Neural cell (in vitro differentiated cells): ENCODE results near the gene MICALL1. TPM values are rescaled to one million over a fixed set of nuclear protein-coding genes. Genes with fewer than 3 reads are reported as not detected.
"Not testable (repeated sequence)": the region's sequence is repeated elsewhere in the genome, so short reads cannot be mapped to it uniquely, and the experiment has no call there.

Source experiments
- H2AFZ ChIP-seq: fragments of 200-600, 300-800 bp; sonication (generic), shearing (Covaris generic); 2 replicates; pipeline ENCODE4 v1.6.0; 2014; ENCODE audit warnings: low read depth, mild to moderate bottlenecking, antibody characterized with exemption, low read length, moderate library complexity
- H3F3A ChIP-seq: fragments of 200-600 bp; shearing (Covaris generic); 2 replicates; pipeline ENCODE4 v1.6.1; 2016; ENCODE audit warnings: mild to moderate bottlenecking, moderate library complexity, mixed read lengths, antibody characterized with exemption, low read length; ENCODE audit not compliant: insufficient read depth, poor library complexity, severe bottlenecking
- H3K27ac ChIP-seq: fragments of 200-600, 300-800 bp; sonication (generic), shearing (Covaris generic); 2 replicates; pipeline ENCODE4 v1.5.1; 2014; ENCODE audit warnings: mild to moderate bottlenecking, low read length, moderate library complexity
- H3K27me3 ChIP-seq: fragments of 300-800, 200-600 bp; sonication (generic), shearing (Covaris generic); 2 replicates; pipeline ENCODE4 v1.6.0; 2014; ENCODE audit warnings: mild to moderate bottlenecking, low read depth, low read length, moderate library complexity; ENCODE audit not compliant: insufficient read depth
- H3K36me3 ChIP-seq: fragments of 300-800, 200-600 bp; sonication (generic), shearing (Covaris generic); 2 replicates; pipeline ENCODE4 v1.5.1; 2014; ENCODE audit warnings: mild to moderate bottlenecking, antibody characterized with exemption, low read length, moderate library complexity; ENCODE audit not compliant: insufficient read depth
- H3K4me2 ChIP-seq: fragments of 300-800, 200-600 bp; sonication (generic), shearing (Covaris generic); 2 replicates; pipeline ENCODE4 v1.6.0; 2014; ENCODE audit warnings: mild to moderate bottlenecking, low read length
- H3K4me3 ChIP-seq: fragments of 300-800, 200-600 bp; sonication (generic), shearing (Covaris generic); 2 replicates; pipeline ENCODE4 v1.5.1; 2014; ENCODE audit warnings: mild to moderate bottlenecking, low read length, moderate library complexity
- H3K79me2 ChIP-seq: fragments of 200-600 bp; shearing (Covaris generic); replicated peaks from 2 replicates; pipeline ENCODE4 v1.6.0; 2014; ENCODE audit warnings: mild to moderate bottlenecking, low read length, moderate library complexity; ENCODE audit not compliant: insufficient read depth
- H3K9ac ChIP-seq: fragments of 300-800, 200-600 bp; sonication (generic), shearing (Covaris generic); 2 replicates; pipeline ENCODE4 v1.6.1; 2016; ENCODE audit warnings: mild to moderate bottlenecking, low read length, mixed read lengths
- H3K9me2 ChIP-seq: fragments of 200-600 bp; shearing (Covaris generic); 2 replicates; pipeline ENCODE4 v1.6.1; 2016; ENCODE audit warnings: mild to moderate bottlenecking, low read length, mixed read lengths; ENCODE audit not compliant: insufficient read depth
- H3K9me3 ChIP-seq: fragments of 200-600, 300-800 bp; sonication (generic), shearing (Covaris generic); 2 replicates; pipeline ENCODE4 v1.6.1; 2016; ENCODE audit warnings: mild to moderate bottlenecking, mixed run types, low read length, moderate library complexity, mixed read lengths
- H4K20me1 ChIP-seq: fragments of 200-600 bp; shearing (Covaris generic); 2 replicates; pipeline ENCODE4 v1.6.1; 2016; ENCODE audit warnings: mild to moderate bottlenecking, mixed run types; ENCODE audit not compliant: insufficient read depth
- EP300 ChIP-seq: fragments of 450-650 bp; conservative IDR thresholded peaks from 2 replicates; pipeline ENCODE4 v1.6.1; 2014; ENCODE audit warnings: antibody characterized with exemption, mild to moderate bottlenecking, moderate library complexity; ENCODE audit not compliant: poor library complexity, severe bottlenecking
- EZH2 ChIP-seq: fragments of 200-600, 300-800 bp; shearing (Covaris generic), sonication (generic); IDR thresholded peaks from 2 replicates; pipeline ENCODE4 v1.6.1; 2014; ENCODE audit warnings: antibody characterized with exemption, low read length, borderline replicate concordance, mild to moderate bottlenecking; ENCODE audit not compliant: insufficient read depth, poor library complexity, severe bottlenecking
- MXI1 ChIP-seq: fragments of 450-650 bp; conservative IDR thresholded peaks from 2 replicates; pipeline ENCODE4 v1.6.1; 2014; ENCODE audit warnings: antibody characterized with exemption, mild to moderate bottlenecking; ENCODE audit not compliant: poor library complexity, severe bottlenecking
- POLR2AphosphoS5 ChIP-seq: IDR thresholded peaks from 2 replicates; pipeline ENCODE4 v1.6.1; 2012
- RAD21 ChIP-seq: fragments of 450-650 bp; conservative IDR thresholded peaks from 2 replicates; pipeline ENCODE4 v1.6.1; 2014; ENCODE audit warnings: antibody characterized with exemption, mild to moderate bottlenecking, moderate library complexity
- SMC3 ChIP-seq: fragments of 450-650 bp; conservative IDR thresholded peaks from 2 replicates; pipeline ENCODE4 v1.6.1; 2014; ENCODE audit warnings: antibody characterized with exemption, mild to moderate bottlenecking, moderate library complexity; ENCODE audit not compliant: poor library complexity
- TAF1 ChIP-seq: IDR thresholded peaks from 2 replicates; pipeline ENCODE4 v1.6.1; 2012; ENCODE audit warnings: low read depth
- polyA plus RNA-seq: library from polyadenylated mRNA; depleted of rRNA; stranded (reverse); fragments of >200 nt; gene quantifications from 2 replicates; pipeline ENCODE4 v1.2.3, GENCODE V29; 2014
- TF ChIP-seq, protein P1 (sequence below): fragments of 450-650 bp; IDR thresholded peaks from 2 replicates; pipeline ENCODE4 v1.5.1; 2014; ENCODE audit warnings: antibody characterized with exemption, mild to moderate bottlenecking, moderate library complexity; ENCODE audit not compliant: poor library complexity, severe bottlenecking
- TF ChIP-seq, protein P2 (sequence below): IDR thresholded peaks from 2 replicates; pipeline ENCODE4 v1.6.1; 2012; ENCODE audit warnings: borderline replicate concordance

Gene MICALL1
- polyA plus RNA-seq, 1 donor from 2014 or later = 11.4 TPM

DNA sequence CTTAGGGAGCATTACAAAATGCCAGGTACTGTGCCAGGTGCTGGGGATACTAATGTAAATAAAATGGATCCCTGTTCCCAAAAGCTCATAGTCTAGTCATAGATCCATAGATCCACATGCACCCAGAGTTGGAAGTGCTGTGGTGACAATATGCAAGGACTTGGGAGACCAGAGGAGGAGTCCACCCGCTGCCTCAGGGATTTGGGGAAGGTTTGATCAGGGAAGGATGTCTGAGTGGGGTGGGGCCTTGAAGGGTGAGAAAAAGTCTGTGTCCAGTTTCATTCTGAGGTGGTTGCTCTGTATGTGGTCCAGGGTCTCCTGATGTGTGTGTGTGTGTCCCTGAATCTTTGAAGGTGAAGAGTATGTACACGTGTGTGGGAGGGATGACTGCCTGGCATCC, 69.1 kb downstream of the MICALL1 start:
- Histone ChIP-seq H3K4me2 (no peak overlapping the region), H3K27ac (no peak overlapping the region), H4K20me1 (no peaks in the 10 kb centered on the region), H3K27me3 (no peaks in the 10 kb centered on the region), H2AFZ (no peak overlapping the region), H3K4me3 (no peak overlapping the region), H3K9me3 (no peaks in the 10 kb centered on the region), H3K9me2 (no peaks in the 10 kb centered on the region), H3K79me2 (no peaks in the 10 kb centered on the region), H3K9ac (no peak overlapping the region), H3K36me3 (no peaks in the 10 kb centered on the region), H3F3A (no peaks in the 10 kb centered on the region)
- no peak for TF ChIP-seq MXI1
- TF ChIP-seq EP300 = no peak
- no peak for TF ChIP-seq RAD21
- TF ChIP-seq SMC3 = no peak

DNA sequence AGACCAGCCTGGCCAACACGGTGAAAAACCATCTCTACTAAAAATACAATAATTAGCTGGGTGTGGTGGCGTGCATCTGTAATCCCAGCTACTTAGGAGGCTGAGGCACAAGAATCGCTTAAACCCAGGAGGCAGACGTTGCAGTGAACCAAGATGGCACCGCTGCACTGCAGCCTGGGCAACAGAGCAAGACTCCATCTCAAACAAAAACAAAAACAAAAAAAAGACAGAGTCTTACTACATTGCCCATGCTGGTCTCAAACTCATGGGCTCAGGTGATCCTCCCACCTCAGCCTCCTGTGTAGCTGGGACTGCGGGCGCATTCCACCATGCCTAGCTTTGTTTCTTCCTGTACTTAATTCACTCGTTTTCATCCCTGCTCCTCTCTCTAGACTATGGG, 69.9 kb downstream of the MICALL1 start:
- H2AFZ ChIP-seq, H3K9me2 ChIP-seq, H3K27ac ChIP-seq, H3K36me3 ChIP-seq, H4K20me1 ChIP-seq, H3K4me2 ChIP-seq, H3K9me3 ChIP-seq, H3K9ac ChIP-seq, H3F3A ChIP-seq, H3K27me3 ChIP-seq, H3K79me2 ChIP-seq, H3K4me3 ChIP-seq: not testable (repeated sequence)

DNA sequence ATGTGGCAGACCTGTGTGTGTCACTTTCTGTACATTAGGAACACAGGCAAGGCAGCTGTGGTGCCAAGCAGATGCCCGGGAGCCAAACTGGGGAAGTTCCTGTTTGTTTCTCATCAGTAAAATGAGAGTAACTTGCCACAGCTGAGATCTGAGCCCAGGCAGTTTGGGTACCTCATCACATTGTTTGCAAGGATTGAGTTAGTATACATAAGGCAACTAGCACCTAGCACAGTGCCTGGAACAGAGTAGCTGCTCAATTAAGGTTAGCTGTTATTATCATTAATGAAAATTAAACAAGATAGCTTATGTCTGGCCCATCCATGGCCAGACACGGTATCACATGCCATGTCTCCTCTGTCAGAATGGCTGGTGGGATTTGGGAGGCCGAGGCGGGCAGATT, 70.5 kb downstream of the MICALL1 start:
- Histone ChIP-seq H3K4me2 (no peak overlapping the region), H3K36me3 (no peaks in the 10 kb centered on the region), H3K4me3 (no peak overlapping the region), H4K20me1 (no peaks in the 10 kb centered on the region), H3F3A (no peaks in the 10 kb centered on the region), H2AFZ (no peak overlapping the region), H3K79me2 (no peaks in the 10 kb centered on the region), H3K9me3 (no peaks in the 10 kb centered on the region), H3K9ac (no peak overlapping the region), H3K9me2 (no peaks in the 10 kb centered on the region), H3K27me3 (no peaks in the 10 kb centered on the region), H3K27ac (no peak overlapping the region)
- no peak for TF ChIP-seq TAF1
- no peak for TF ChIP-seq POLR2AphosphoS5
- no peak for TF ChIP-seq EP300
- TF ChIP-seq, protein P1, sequence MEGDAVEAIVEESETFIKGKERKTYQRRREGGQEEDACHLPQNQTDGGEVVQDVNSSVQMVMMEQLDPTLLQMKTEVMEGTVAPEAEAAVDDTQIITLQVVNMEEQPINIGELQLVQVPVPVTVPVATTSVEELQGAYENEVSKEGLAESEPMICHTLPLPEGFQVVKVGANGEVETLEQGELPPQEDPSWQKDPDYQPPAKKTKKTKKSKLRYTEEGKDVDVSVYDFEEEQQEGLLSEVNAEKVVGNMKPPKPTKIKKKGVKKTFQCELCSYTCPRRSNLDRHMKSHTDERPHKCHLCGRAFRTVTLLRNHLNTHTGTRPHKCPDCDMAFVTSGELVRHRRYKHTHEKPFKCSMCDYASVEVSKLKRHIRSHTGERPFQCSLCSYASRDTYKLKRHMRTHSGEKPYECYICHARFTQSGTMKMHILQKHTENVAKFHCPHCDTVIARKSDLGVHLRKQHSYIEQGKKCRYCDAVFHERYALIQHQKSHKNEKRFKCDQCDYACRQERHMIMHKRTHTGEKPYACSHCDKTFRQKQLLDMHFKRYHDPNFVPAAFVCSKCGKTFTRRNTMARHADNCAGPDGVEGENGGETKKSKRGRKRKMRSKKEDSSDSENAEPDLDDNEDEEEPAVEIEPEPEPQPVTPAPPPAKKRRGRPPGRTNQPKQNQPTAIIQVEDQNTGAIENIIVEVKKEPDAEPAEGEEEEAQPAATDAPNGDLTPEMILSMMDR = no peak
- TF ChIP-seq, protein P2, sequence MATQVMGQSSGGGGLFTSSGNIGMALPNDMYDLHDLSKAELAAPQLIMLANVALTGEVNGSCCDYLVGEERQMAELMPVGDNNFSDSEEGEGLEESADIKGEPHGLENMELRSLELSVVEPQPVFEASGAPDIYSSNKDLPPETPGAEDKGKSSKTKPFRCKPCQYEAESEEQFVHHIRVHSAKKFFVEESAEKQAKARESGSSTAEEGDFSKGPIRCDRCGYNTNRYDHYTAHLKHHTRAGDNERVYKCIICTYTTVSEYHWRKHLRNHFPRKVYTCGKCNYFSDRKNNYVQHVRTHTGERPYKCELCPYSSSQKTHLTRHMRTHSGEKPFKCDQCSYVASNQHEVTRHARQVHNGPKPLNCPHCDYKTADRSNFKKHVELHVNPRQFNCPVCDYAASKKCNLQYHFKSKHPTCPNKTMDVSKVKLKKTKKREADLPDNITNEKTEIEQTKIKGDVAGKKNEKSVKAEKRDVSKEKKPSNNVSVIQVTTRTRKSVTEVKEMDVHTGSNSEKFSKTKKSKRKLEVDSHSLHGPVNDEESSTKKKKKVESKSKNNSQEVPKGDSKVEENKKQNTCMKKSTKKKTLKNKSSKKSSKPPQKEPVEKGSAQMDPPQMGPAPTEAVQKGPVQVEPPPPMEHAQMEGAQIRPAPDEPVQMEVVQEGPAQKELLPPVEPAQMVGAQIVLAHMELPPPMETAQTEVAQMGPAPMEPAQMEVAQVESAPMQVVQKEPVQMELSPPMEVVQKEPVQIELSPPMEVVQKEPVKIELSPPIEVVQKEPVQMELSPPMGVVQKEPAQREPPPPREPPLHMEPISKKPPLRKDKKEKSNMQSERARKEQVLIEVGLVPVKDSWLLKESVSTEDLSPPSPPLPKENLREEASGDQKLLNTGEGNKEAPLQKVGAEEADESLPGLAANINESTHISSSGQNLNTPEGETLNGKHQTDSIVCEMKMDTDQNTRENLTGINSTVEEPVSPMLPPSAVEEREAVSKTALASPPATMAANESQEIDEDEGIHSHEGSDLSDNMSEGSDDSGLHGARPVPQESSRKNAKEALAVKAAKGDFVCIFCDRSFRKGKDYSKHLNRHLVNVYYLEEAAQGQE = no peak
- TF ChIP-seq SMC3 = no peak
- no peak for TF ChIP-seq EZH2
- no peak for TF ChIP-seq MXI1
